Effector CD4-positive, alpha-beta T cell (primary cell): ENCODE measurements around the gene EML5.
"Not testable (repeated sequence)": the region's sequence is repeated elsewhere in the genome, so short reads cannot be mapped to it uniquely, and the experiment has no call there.

Experiments used
- DNase-seq: peaks from one replicate; pipeline ENCODE4 v3.0.0-alpha.2; 2020
- total RNA-seq: gene quantifications from one replicate; lab custom pipeline; 2026; lab: John Stamatoyannopoulos, UW

EML5 gene
- total RNA-seq = 8.6 reads per million, percentile 29 among the genes with 10 or more reads in this experiment

GRCh38 chr14:88792473-88793258 lies at the start of gene EML5:
Gene EML5 (minus strand): TSS chr14:88792953. CDS start chr14:88792503, 450 bp downstream.
- peak; percentile 69 for DNase-seq

GRCh38 chr14:88842414-88842813 lies 49.7 kb upstream of the EML5 start:
- no peak for DNase-seq

GRCh38 chr14:88841741-88842140 lies 49.0 kb upstream of the EML5 start:
- no peak for DNase-seq

GRCh38 chr14:88840926-88841325 lies 48.2 kb upstream of the EML5 start:
- DNase-seq = no peak

- DNase-seq = no peak
Observed at GRCh38 chr14:88838015-88838414, 45.3 kb upstream of the EML5 start.

- DNase-seq = no peak
Observed at GRCh38 chr14:88837495-88837894, 44.7 kb upstream of the EML5 start.

- DNase-seq = no peak
Observed at GRCh38 chr14:88835661-88836060, 42.9 kb upstream of the EML5 start.

- no peak for DNase-seq
Observed at GRCh38 chr14:88834883-88835431, 42.2 kb upstream of the EML5 start.

GRCh38 chr14:88831284-88831683 lies 38.5 kb upstream of the EML5 start:
- no peak for DNase-seq

GRCh38 chr14:88829685-88830302 lies 37.0 kb upstream of the EML5 start:
- DNase-seq = no peak

GRCh38 chr14:88829188-88829587 lies 36.4 kb upstream of the EML5 start:
- DNase-seq = no peak

- DNase-seq = no peak
Observed at GRCh38 chr14:88825503-88825902, 32.8 kb upstream of the EML5 start.

GRCh38 chr14:88825078-88825458 lies 32.3 kb upstream of the EML5 start:
- DNase-seq = no peak

- peak; percentile 77 for DNase-seq
Observed at GRCh38 chr14:88824314-88825077, 31.7 kb upstream of the EML5 start, which contains the start of gene TTC8. Gene TTC8 (plus strand): TSS chr14:88824651. CDS start chr14:88824708, 57 bp downstream.

- no peak for DNase-seq
Observed at GRCh38 chr14:88823968-88824313, 31.2 kb upstream of the EML5 start.

GRCh38 chr14:88821888-88822287 lies 29.1 kb upstream of the EML5 start:
- no peak for DNase-seq

- DNase-seq = no peak
Observed at GRCh38 chr14:88821378-88821777, 28.6 kb upstream of the EML5 start.

- not testable (repeated sequence) for DNase-seq
Observed at GRCh38 chr14:88819674-88820073, 26.9 kb upstream of the EML5 start.

GRCh38 chr14:88818018-88818417 lies 25.3 kb upstream of the EML5 start:
- DNase-seq = no peak

- no peak for DNase-seq
Observed at GRCh38 chr14:88815980-88816379, 23.2 kb upstream of the EML5 start.

GRCh38 chr14:88808359-88808758 lies 15.6 kb upstream of the EML5 start:
- no peak for DNase-seq

- DNase-seq = no peak
Observed at GRCh38 chr14:88804477-88804876, 11.7 kb upstream of the EML5 start.

- no peak for DNase-seq
Observed at GRCh38 chr14:88804035-88804434, 11.3 kb upstream of the EML5 start.
